ENCODE results near the gene MAJIN. TPM values are rescaled to one million over a fixed set of nuclear protein-coding genes. Genes with fewer than 3 reads are reported as not detected.

The MAJIN gene
- total and polyA plus RNA-seq, 3 experiments from 2014 or later: not detected

DNA sequence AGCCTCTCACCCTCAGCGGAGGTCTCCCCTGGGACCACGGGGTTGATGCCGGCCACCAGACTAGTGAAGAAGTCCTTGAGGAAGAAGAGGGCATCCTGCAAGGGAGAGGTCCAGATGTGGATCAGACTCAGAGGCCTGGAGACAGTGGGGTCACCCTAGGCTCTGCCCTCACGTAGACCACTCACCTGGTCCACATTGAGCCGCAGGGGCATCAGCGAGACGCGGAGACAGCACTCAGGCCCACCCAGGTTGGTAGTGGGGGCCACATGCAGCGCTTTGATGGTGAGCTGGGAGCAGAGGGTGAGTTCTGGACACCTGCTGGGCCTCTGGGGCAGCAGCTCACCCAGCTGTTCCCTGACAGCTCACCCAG is 73.8 kb downstream of the MAJIN start:
- POLR2A ChIA-PET: no interaction called here
- peaks cover 12% of the 10 kb centered on the region for H3K36me3 ChIP-seq (ENCODE audit: insufficient read depth, low read length)
- no peak overlapping the region for H3K4me3 Mint-ChIP-seq

DNA sequence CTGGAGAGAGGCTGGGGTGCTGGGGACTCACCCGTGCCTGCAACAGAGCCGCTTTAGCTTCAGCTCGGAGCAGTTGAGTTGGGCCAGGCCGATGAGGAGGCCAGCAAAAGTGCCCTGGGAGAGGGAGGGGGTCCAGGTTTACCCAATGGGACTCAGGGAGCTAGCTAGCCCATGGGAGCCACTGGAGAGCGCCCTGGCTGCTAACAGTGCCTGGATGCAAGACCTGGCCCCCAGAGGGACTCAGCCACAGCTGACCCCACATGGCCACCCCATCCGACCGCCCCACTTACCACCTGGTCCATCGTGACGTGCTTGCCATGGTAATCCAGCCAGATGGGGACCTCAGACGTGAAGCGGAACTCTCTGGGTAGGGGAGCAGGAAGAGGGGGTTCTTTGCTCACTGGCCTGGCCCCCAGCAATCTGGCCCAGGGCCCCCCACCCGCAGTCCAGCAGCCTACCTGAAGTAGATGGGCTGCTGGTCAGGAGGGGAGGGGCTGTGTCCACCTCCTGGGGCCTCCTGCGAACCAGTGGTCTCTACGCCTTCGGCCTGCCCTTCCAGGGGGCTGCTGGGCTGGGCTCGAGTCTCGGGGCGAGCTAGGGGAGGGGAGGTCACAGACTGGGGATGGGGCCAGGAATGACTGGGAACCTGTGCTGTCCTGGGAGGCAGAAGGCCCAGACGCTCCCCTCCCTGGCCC is 74.4 kb downstream of the MAJIN start:
- ChIA-PET POLR2A (interaction anchor here (0.7 kb wide), 1 partner anchor 9 kb away, joined by 4 read pairs; no protein-coding TSS in a partner anchor), CTCF (interaction anchor here (1.6 to 29.6 kb wide), 2 partner anchors 43 to 117 kb away, joined by 4 to 1256 read pairs; partner anchors contain the start of gene CDC42BPG)
- Histone ChIP-seq H3K27ac (ENCODE audit: low read depth, low read length) (no peak overlapping the region), H3K4me3 (ENCODE audit: low read length) (no peak overlapping the region), H3K4me1 (ENCODE audit: insufficient read depth, low read length) (peaks cover 14% of the 10 kb centered on the region), H3K9me3 (ENCODE audit: low read length) (no peaks in the 10 kb centered on the region), H3K36me3 (ENCODE audit: insufficient read depth, low read length) (peaks cover 12% of the 10 kb centered on the region), H3K27me3 (ENCODE audit: insufficient read depth, low read length, poor library complexity, severe bottlenecking) (no peaks in the 10 kb centered on the region)
- Mint-ChIP-seq H3K27me3 (no peaks in the 10 kb centered on the region), H3K36me3 (peaks cover 0 to 68% (median 2%) of the 10 kb centered on the region in 3 donors), H3K9me3 (no peaks in the 10 kb centered on the region), H3K4me1 (peaks cover 6 to 16% (median 11%) of the 10 kb centered on the region in 3 donors), H3K4me3 (no peak overlapping the region), H3K27ac (no peak overlapping the region)
- no peak for DNase-seq

More for the DNA sequence above, 73.8 kb downstream of the MAJIN start:
- peaks cover 0 to 70% (median 2%) of the 10 kb centered on the region in 3 donors for H3K36me3 Mint-ChIP-seq
- H3K4me1 Mint-ChIP-seq: peaks cover 6 to 16% (median 11%) of the 10 kb centered on the region in 3 donors
- Histone ChIP-seq H3K27me3 (ENCODE audit: insufficient read depth, low read length, poor library complexity, severe bottlenecking) (no peaks in the 10 kb centered on the region), H3K4me3 (ENCODE audit: low read length) (no peak overlapping the region), H3K4me1 (ENCODE audit: insufficient read depth, low read length) (peaks cover 14% of the 10 kb centered on the region), H3K9me3 (ENCODE audit: low read length) (no peaks in the 10 kb centered on the region), H3K27ac (ENCODE audit: low read depth, low read length) (no peak overlapping the region)
- CTCF ChIA-PET: interaction anchor here (0.8 to 29.6 kb wide), 3 partner anchors 10 to 117 kb away, joined by 3 to 1256 read pairs (median 4); partner anchors contain the start of gene CDC42BPG
- H3K27ac Mint-ChIP-seq: no peak overlapping the region
- no peaks in the 10 kb centered on the region for H3K27me3 Mint-ChIP-seq
- DNase-seq: no peak
- H3K9me3 Mint-ChIP-seq: no peaks in the 10 kb centered on the region

DNA sequence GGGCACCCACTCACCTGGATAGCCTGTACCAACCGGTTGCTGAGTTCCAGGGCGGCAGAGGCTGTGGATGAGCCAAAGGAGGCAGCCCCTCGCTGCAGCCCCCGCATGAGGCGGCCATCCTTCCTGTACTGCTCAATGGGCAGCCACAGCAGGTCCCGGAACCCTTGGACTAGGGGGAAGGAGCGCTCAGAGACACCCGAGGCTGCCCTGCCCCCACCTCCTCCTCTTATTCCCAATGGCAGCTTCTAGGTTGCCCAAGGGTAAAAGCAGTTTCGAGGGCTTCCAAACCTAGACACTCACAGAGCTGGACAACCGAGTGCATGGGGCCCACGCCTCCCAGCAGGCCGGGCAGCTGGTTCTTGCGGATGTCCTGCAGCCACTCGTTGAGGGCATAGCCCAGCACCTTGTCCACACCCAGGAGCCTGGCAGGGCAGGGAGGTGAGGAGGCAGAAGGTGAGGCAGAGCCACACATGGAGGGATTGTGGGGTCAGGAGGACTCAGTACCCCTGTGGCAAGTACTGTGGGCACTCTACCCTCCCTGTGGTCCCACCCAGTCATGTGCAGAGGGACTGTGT is 75.4 kb downstream of the MAJIN start:
- peaks cover 0 to 60% (median 2%) of the 10 kb centered on the region in 3 donors for H3K36me3 Mint-ChIP-seq
- peak overlapping the region in 1 of 8 donors; percentile 46 for H3K27ac Mint-ChIP-seq
- no peak overlapping the region for H3K4me3 Mint-ChIP-seq
- H3K27me3 Mint-ChIP-seq: no peaks in the 10 kb centered on the region
- no peaks in the 10 kb centered on the region for H3K9me3 Mint-ChIP-seq
- no peaks in the 10 kb centered on the region for H3K9me3 ChIP-seq (ENCODE audit: low read length)
- H3K27me3 ChIP-seq (ENCODE audit: insufficient read depth, low read length, poor library complexity, severe bottlenecking): no peaks in the 10 kb centered on the region
- ChIA-PET CTCF (interaction anchor here (1.3 to 29.6 kb wide), 4 partner anchors 9 to 42 kb away, joined by 3 to 1256 read pairs (median 25); partner anchors contain the start of genes CDC42BPG and EHD1), POLR2A (interaction anchor here (0.7 kb wide), 1 partner anchor 10 kb away, joined by 4 read pairs; no protein-coding TSS in a partner anchor)
- DNase-seq: no peak
- H3K4me1 Mint-ChIP-seq: peaks cover 6 to 14% (median 10%) of the 10 kb centered on the region in 3 donors
- H3K27ac ChIP-seq (ENCODE audit: low read depth, low read length): no peak overlapping the region
- peaks cover 14% of the 10 kb centered on the region for H3K4me1 ChIP-seq (ENCODE audit: insufficient read depth, low read length)
- peaks cover 12% of the 10 kb centered on the region for H3K36me3 ChIP-seq (ENCODE audit: insufficient read depth, low read length)
- no peak overlapping the region for H3K4me3 ChIP-seq (ENCODE audit: low read length)

DNA sequence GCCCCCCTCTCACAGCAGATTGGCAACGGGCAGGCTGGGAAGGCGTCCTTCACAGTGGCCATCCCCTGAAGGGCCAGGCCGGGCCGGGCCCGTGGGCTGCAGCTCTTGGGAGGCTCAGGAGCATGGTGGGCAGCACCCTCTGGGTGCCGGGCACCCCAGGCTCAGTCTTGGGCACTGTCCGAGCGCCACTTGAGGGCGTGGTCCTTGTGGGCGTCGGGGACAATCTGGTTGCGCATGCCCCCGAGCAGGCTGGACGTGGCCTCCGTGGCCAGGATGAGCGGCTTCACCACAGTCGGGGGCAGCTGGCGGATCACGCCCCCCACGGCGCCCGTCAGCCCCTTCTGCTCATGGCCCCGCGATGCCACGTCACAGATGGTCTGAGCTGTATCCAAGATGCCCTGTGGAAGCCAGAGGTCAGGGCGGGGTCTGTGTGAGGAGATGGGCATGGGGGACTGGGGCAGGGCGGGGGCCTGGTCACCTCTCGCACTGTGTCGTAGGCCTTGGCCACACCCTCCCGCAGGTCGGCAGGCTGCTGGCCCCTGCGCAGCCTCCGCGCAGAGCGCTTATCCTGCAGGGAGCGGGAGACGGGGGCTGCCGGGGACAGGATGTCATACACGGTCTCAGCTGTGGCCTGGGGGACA is 77.0 kb downstream of the MAJIN start:
- Histone ChIP-seq H3K27ac (ENCODE audit: low read depth, low read length) (no peak overlapping the region), H3K36me3 (ENCODE audit: insufficient read depth, low read length) (peaks cover 12% of the 10 kb centered on the region), H3K4me3 (ENCODE audit: low read length) (no peak overlapping the region), H3K27me3 (ENCODE audit: insufficient read depth, low read length, poor library complexity, severe bottlenecking) (no peaks in the 10 kb centered on the region), H3K4me1 (ENCODE audit: insufficient read depth, low read length) (peaks cover 5% of the 10 kb centered on the region), H3K9me3 (ENCODE audit: low read length) (no peaks in the 10 kb centered on the region)
- Mint-ChIP-seq H3K27me3 (no peaks in the 10 kb centered on the region), H3K4me3 (no peak overlapping the region), H3K27ac (peak overlapping the region in 1 of 8 donors; percentile 32), H3K36me3 (peaks cover 0 to 47% (median 0%) of the 10 kb centered on the region in 3 donors), H3K4me1 (peaks cover under 1 to 5% (median 2%) of the 10 kb centered on the region in 3 donors), H3K9me3 (no peaks in the 10 kb centered on the region)
- ChIA-PET POLR2A (interaction anchor here (0.6 to 2.1 kb wide), 4 partner anchors 16 to 263 kb away, joined by 3 to 19 read pairs (median 3); partner anchors contain the start of genes CDC42BPG and EHD1), CTCF (interaction anchor here (0.5 to 29.6 kb wide), 15 partner anchors 10 to 148 kb away, joined by 3 to 1256 read pairs (median 6); partner anchors contain the start of genes CDC42BPG and EHD1)
- no peak for DNase-seq

DNA sequence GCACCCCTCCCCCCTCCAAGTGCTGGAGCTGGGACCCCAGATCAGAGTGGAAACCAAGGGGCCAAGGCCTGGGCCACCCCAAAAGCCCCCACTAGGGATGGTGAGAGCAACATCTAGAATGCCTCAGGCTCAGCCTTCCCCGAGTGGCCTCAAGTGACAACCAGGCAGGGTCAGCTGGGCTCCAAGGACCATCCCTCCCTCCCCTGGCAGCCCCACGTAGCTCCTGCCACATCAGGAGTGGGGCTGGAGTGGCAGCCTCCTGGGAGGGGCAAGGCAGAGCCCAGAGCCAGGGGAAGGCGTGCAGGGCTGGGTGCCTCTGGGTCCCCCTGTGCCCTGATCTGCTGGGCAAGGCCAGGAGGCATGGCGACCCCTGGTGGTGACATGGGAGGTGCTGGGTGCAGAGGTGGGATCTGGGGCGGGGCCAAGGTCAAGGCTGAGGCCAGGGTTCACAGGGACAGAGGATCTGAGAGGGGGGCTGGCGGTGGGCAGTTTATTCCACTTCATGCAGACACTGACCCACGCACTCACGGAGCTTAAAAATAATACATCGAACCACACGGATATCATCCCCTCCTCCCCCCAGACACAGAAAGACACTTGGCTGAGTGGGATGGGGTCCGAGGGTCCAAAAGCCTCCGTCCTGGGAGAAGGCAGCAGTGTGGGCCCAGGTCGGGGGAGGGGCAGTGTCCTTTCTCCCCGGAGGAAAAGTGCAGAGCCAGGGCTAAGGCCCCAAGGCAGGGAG is 77.7 kb downstream of the MAJIN start:
- DNase-seq: peak; percentile 82 to 93 (median 87)
- H3K4me1 Mint-ChIP-seq: peaks cover 0 to 4% (median 2%) of the 10 kb centered on the region in 3 donors
- H3K27ac Mint-ChIP-seq: peak overlapping the region in 2 of 8 donors; percentile 20 to 22
- POLR2A ChIA-PET: interaction anchor here (0.8 to 2.1 kb wide), 7 partner anchors 16 to 50 kb away, joined by 3 to 19 read pairs (median 3); partner anchors contain the start of genes CDC42BPG and EHD1
- CTCF ChIA-PET: interaction anchor here (0.5 to 29.6 kb wide), 18 partner anchors 9 to 443 kb away, joined by 3 to 1256 read pairs (median 5); partner anchors contain the start of genes CDC42BPG and EHD1
- H3K27me3 Mint-ChIP-seq: no peaks in the 10 kb centered on the region
- Histone ChIP-seq H3K9me3 (ENCODE audit: low read length) (no peaks in the 10 kb centered on the region), H3K27me3 (ENCODE audit: insufficient read depth, low read length, poor library complexity, severe bottlenecking) (no peaks in the 10 kb centered on the region), H3K4me1 (ENCODE audit: insufficient read depth, low read length) (no peaks in the 10 kb centered on the region), H3K27ac (ENCODE audit: low read depth, low read length) (no peak overlapping the region), H3K36me3 (ENCODE audit: insufficient read depth, low read length) (peaks cover 12% of the 10 kb centered on the region), H3K4me3 (ENCODE audit: low read length) (no peak overlapping the region)
- H3K4me3 Mint-ChIP-seq: no peak overlapping the region
- no peaks in the 10 kb centered on the region for H3K9me3 Mint-ChIP-seq
- peaks cover 0 to 40% (median 0%) of the 10 kb centered on the region in 3 donors for H3K36me3 Mint-ChIP-seq

DNA sequence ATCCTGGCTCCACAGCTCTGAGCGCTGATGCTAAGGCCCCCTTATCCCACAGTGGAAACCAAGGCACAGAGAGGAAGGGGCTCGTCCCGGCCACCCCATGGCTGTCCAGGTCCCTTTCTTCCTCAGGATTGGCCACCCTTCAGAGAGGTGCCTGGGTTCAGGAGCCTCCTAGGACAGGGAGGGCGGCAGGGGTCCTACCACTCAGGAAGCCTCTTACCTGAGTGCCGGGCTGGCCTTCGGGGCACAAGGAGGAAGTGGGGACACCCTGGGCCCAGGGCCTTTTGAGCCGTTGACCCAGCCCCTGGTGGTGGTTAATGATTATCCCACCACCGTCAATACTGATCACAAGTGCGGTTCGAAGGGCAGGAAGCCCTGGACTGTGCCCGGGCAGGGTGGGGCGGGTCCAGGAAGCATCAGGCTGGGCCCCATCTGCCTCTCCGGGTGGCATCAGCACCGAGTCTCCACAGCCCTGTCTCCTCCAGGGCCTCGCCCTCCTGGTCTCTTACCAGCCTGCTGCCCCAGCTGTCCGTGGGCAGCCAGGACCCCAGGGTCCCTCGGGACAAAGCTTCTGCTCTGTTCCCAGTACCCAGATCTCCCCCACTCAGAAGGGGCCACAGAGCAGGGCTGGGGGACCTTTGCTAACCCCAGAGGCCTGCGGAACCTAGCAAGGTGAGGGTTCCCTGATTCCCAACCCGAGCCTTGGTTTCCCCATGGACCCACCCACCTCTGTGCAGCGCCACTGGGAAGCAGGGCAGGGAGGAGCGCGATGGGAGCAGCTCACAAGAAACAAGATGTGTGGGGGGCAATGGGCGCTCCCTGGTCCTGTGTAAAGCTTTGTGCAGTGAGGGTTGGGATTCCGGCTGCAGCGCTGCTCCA is 78.5 kb downstream of the MAJIN start:
- Histone ChIP-seq H3K27me3 (ENCODE audit: insufficient read depth, low read length, poor library complexity, severe bottlenecking) (no peaks in the 10 kb centered on the region), H3K9me3 (ENCODE audit: low read length) (no peaks in the 10 kb centered on the region), H3K4me1 (ENCODE audit: insufficient read depth, low read length) (peaks cover 5% of the 10 kb centered on the region), H3K36me3 (ENCODE audit: insufficient read depth, low read length) (peaks cover 12% of the 10 kb centered on the region), H3K27ac (ENCODE audit: low read depth, low read length) (no peak overlapping the region), H3K4me3 (ENCODE audit: low read length) (no peak overlapping the region)
- peaks cover 0 to 5% (median 2%) of the 10 kb centered on the region in 3 donors for H3K4me1 Mint-ChIP-seq
- H3K4me3 Mint-ChIP-seq: no peak overlapping the region
- H3K27me3 Mint-ChIP-seq: no peaks in the 10 kb centered on the region
- ChIA-PET POLR2A (interaction anchor here (0.6 to 2.1 kb wide), 7 partner anchors 15 to 132 kb away, joined by 3 to 19 read pairs (median 3); partner anchors contain the start of gene EHD1), CTCF (interaction anchor here (0.6 to 29.6 kb wide), 16 partner anchors 8 to 443 kb away, joined by 3 to 1256 read pairs (median 6); partner anchors contain the start of genes CDC42BPG and EHD1)
- H3K27ac Mint-ChIP-seq: no peak overlapping the region
- DNase-seq: no peak
- peaks cover 0 to 33% (median 0%) of the 10 kb centered on the region in 3 donors for H3K36me3 Mint-ChIP-seq
- no peaks in the 10 kb centered on the region for H3K9me3 Mint-ChIP-seq
